Smooth muscle cell (in vitro differentiated cells): ENCODE results near the gene SCGB1C1. TPM values are rescaled to one million over a fixed set of nuclear protein-coding genes. Genes with fewer than 3 reads are reported as not detected.

Source experiments
- DNase-seq: peaks from one replicate; lab custom pipeline; 2025; ENCODE audit not compliant: unreplicated experiment; lab: John Stamatoyannopoulos, UW
- H2AFZ ChIP-seq: fragments of 200-600 bp; sonication (generic); 2 replicates; pipeline ENCODE4 v1.6.0; 2016; ENCODE audit warnings: antibody characterized with exemption, low read depth, mild to moderate bottlenecking
- H3F3A ChIP-seq: fragments of 200-600 bp; sonication (generic); 2 replicates; pipeline ENCODE4 v1.6.0; 2017; ENCODE audit warnings: antibody characterized with exemption, low read depth
- H3K27ac ChIP-seq: fragments of 200-600 bp; sonication (generic); 2 replicates; pipeline ENCODE4 v1.5.1; 2016; ENCODE audit warnings: low read depth, mild to moderate bottlenecking
- H3K27me3 ChIP-seq: fragments of 200-600 bp; sonication (generic); 2 replicates; pipeline ENCODE4 v1.6.1; 2016; ENCODE audit warnings: low read depth, mild to moderate bottlenecking
- H3K36me3 ChIP-seq: fragments of 200-600 bp; sonication (generic); 2 replicates; pipeline ENCODE4 v1.5.1; 2016; ENCODE audit warnings: low read depth
- H3K4me1 ChIP-seq: fragments of 200-600 bp; sonication (generic); 2 replicates; pipeline ENCODE4 v1.5.1; 2016; ENCODE audit warnings: low read depth
- H3K4me2 ChIP-seq: fragments of 200-600 bp; sonication (generic); 2 replicates; pipeline ENCODE4 v1.6.0; 2016; ENCODE audit warnings: mild to moderate bottlenecking
- H3K4me3 ChIP-seq: fragments of 200-600 bp; sonication (generic); 2 replicates; pipeline ENCODE4 v1.5.1; 2016; ENCODE audit warnings: mild to moderate bottlenecking
- H3K79me2 ChIP-seq: fragments of 200-600 bp; sonication (generic); 2 replicates; pipeline ENCODE4 v1.6.0; 2016; ENCODE audit warnings: low read depth, mild to moderate bottlenecking
- H3K9ac ChIP-seq: fragments of 200-600 bp; sonication (generic); 2 replicates; pipeline ENCODE4 v1.6.0; 2016; ENCODE audit warnings: low read depth
- H3K9me3 ChIP-seq: fragments of 200-600 bp; sonication (generic); replicated peaks from 2 replicates; pipeline ENCODE4 v1.5.1; 2016; ENCODE audit warnings: low read depth
- H4K20me1 ChIP-seq: fragments of 200-600 bp; sonication (generic); 2 replicates; pipeline ENCODE4 v1.6.0; 2016; ENCODE audit warnings: low read depth
- WGBS: methylation state at CpG from one replicate; pipeline ENCODE4 v1.1.7; 2016; ENCODE audit warnings: low lambda C conversion rate; 5-methylcytosine and 5-hydroxymethylcytosine counted together
- polyA plus RNA-seq: library from polyadenylated mRNA; unstranded; fragments of >200 nt; fragmentation: Nextera tagmentation; extraction: Ambion mirVana; gene quantifications from 2 replicates; pipeline ENCODE4 v1.2.1, GENCODE V29; 2016
- total RNA-seq: library from RNA; depleted of rRNA; stranded (reverse); fragments of >200 nt; gene quantifications from 2 replicates; pipeline ENCODE4 v1.2.3, GENCODE V29; 2014
- TF ChIP-seq, protein P1 (sequence below): fragments of 200-600 bp; sonication (generic); IDR thresholded peaks from 2 replicates; pipeline ENCODE4 v1.5.1; 2017; ENCODE audit warnings: borderline replicate concordance, mild to moderate bottlenecking, antibody characterized with exemption; ENCODE audit not compliant: insufficient read depth, poor library complexity, severe bottlenecking

The SCGB1C1 gene
- total and polyA plus RNA-seq, 2 experiments from 2014 or later = not detected

DNA sequence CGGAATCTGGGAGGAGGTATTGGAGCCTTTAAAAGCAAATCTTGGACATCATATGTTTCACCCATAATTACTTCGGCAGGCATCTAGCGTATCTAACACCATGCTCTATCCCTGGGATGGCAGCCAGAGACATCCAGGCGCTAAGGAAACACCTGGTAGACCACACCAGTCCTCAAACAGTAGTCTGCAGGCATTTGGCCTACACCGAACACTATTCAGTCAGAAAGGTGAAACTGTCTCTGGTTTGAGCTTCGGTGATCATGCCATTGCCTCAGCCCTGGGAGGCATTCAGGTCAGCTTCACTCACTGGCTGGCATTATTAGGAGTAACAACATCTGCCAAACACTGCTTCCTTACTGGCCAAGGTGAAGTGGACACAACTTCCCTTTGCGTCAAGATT is 31.5 kb downstream of the SCGB1C1 start:
- no peaks in the 10 kb centered on the region for H3K36me3 ChIP-seq
- DNase-seq = no peak
- no peaks in the 10 kb centered on the region for H3K9me3 ChIP-seq
- 97% methylated on average over 7 of the region's 7 CpGs for WGBS
- no peaks in the 10 kb centered on the region for H4K20me1 ChIP-seq
- no peak overlapping the region for H3K9ac ChIP-seq
- H3K27ac ChIP-seq = no peak overlapping the region
- H3K4me1 ChIP-seq = no peaks in the 10 kb centered on the region
- peaks cover 10% of the 10 kb centered on the region for H3K79me2 ChIP-seq
- H3K4me3 ChIP-seq = no peak overlapping the region
- H3K27me3 ChIP-seq = no peaks in the 10 kb centered on the region
- H3F3A ChIP-seq = no peaks in the 10 kb centered on the region
- H3K4me2 ChIP-seq = no peak overlapping the region
- H2AFZ ChIP-seq = no peak overlapping the region
- TF ChIP-seq, protein P1, sequence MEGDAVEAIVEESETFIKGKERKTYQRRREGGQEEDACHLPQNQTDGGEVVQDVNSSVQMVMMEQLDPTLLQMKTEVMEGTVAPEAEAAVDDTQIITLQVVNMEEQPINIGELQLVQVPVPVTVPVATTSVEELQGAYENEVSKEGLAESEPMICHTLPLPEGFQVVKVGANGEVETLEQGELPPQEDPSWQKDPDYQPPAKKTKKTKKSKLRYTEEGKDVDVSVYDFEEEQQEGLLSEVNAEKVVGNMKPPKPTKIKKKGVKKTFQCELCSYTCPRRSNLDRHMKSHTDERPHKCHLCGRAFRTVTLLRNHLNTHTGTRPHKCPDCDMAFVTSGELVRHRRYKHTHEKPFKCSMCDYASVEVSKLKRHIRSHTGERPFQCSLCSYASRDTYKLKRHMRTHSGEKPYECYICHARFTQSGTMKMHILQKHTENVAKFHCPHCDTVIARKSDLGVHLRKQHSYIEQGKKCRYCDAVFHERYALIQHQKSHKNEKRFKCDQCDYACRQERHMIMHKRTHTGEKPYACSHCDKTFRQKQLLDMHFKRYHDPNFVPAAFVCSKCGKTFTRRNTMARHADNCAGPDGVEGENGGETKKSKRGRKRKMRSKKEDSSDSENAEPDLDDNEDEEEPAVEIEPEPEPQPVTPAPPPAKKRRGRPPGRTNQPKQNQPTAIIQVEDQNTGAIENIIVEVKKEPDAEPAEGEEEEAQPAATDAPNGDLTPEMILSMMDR = no peak

DNA sequence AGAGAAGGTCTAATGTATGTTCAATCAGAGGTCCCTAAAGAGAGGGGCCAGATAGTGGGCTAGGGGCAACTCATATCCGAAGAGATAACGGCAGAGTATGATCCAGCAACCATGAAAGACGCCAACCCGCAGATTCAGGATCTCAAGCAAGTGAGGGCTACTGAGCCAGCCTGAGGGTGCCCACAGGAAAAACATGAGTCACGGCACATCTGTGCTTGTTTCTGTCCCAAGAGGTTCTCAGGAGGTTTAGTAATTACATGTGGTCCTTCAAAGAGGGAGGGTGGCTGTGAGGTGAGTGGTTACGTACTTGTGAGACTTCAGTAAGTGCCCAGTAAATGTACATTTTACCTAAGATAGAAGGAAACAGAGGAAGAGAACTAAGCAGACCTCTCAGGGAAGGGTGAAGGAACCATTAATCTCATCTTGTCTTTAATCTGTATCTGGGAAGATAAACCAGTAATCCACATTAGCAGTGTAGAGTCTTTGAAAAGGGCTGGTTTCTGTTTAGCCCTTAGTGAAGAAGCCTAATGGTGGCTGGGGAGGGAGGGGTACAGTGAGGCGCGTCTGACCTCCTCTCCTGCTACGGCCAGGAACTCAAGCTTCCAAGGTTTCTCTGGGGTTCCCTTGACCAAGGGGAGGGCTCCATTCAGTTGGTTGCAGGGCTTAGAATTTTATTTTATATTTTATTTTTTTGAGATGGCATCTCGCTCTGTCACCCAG is 33.0 kb downstream of the SCGB1C1 start:
- Histone ChIP-seq H3K4me2 (no peak overlapping the region), H2AFZ (no peak overlapping the region), H3K79me2 (peaks cover 10% of the 10 kb centered on the region), H3K4me3 (no peak overlapping the region), H4K20me1 (no peaks in the 10 kb centered on the region), H3K9ac (no peak overlapping the region), H3K27me3 (no peaks in the 10 kb centered on the region), H3K4me1 (no peaks in the 10 kb centered on the region), H3K9me3 (no peaks in the 10 kb centered on the region), H3F3A (no peaks in the 10 kb centered on the region), H3K36me3 (no peaks in the 10 kb centered on the region), H3K27ac (no peak overlapping the region)
- WGBS = 90% methylated on average over 10 of the region's 10 CpGs
- TF ChIP-seq, protein P1 = no peak
- DNase-seq = no peak

DNA sequence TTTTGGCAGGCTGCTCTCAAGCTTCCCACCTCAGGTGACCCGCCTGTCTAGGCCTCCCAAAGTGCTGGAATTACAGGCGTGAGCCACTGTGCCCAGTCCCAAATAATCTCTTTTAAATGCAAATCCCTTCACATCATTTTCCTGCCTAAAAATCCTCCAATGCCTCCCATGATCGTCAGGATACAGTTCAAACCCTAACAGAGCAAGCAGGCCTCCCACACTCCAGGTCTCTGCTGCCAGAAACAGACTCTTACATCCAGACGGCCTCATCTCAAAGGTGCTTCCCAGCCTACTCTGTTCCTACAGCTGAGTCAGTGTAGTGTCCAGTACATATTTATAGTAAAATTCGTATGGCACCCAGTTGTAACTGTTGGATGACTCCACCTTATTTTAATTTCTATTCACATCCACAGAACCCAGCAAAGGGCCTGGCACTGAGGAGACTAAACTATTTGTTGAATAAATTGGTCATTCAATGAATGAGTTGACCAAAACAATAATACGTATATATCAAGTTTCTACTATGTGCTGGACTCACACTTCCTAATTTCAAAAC is 35.0 kb downstream of the SCGB1C1 start:
- Histone ChIP-seq H3K27ac (no peak overlapping the region), H3K79me2 (peaks cover 10% of the 10 kb centered on the region), H3K27me3 (no peaks in the 10 kb centered on the region), H3K4me3 (no peak overlapping the region), H3K9ac (no peak overlapping the region), H4K20me1 (no peaks in the 10 kb centered on the region), H3K36me3 (no peaks in the 10 kb centered on the region), H3K4me1 (no peaks in the 10 kb centered on the region), H3K9me3 (no peaks in the 10 kb centered on the region), H3F3A (no peaks in the 10 kb centered on the region), H2AFZ (no peak overlapping the region), H3K4me2 (no peak overlapping the region)
- WGBS = 90% methylated on average over 6 of the region's 6 CpGs
- TF ChIP-seq, protein P1 = no peak
- no peak for DNase-seq

DNA sequence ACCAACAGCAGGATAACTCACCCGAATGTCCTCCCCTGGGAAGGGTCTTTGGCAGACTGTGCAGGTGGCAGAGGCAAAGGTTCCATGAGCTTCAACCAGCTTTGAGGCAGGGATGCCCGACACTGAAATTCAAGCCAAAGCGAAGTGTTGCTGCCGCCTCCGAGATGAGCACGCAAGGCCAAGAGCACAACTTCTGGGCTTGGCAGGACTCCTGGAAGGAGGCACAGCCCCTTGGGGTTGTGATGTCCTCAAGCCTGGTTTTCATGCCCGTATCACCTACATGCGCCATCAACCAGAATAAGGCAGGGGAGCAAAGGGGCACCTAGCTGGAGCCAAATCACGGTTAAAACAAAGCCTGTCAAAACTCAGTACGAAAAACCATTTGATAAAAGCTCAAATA is 37.6 kb downstream of the SCGB1C1 start:
- no peak for DNase-seq
- Histone ChIP-seq H3K4me2 (no peak overlapping the region), H4K20me1 (no peaks in the 10 kb centered on the region), H3K9ac (no peak overlapping the region), H3K9me3 (no peaks in the 10 kb centered on the region), H3F3A (no peaks in the 10 kb centered on the region), H3K4me3 (no peak overlapping the region), H3K79me2 (peaks cover 20% of the 10 kb centered on the region), H3K27ac (no peak overlapping the region), H2AFZ (no peak overlapping the region), H3K36me3 (no peaks in the 10 kb centered on the region), H3K4me1 (peaks cover 6% of the 10 kb centered on the region), H3K27me3 (no peaks in the 10 kb centered on the region)
- TF ChIP-seq, protein P1 = no peak
- WGBS = 92% methylated on average over 10 of the region's 10 CpGs
